GM19193 (cell line): ENCODE results near the gene OSBPL9.

ENCODE experiments used
- POLR2A ChIP-seq: IDR thresholded peaks from 4 replicates; pipeline ENCODE4 v1.6.1; 2011; ENCODE audit not compliant: insufficient read depth, insufficient read length; ENCODE audit errors: extremely low read depth

OSBPL9 gene

DNA sequence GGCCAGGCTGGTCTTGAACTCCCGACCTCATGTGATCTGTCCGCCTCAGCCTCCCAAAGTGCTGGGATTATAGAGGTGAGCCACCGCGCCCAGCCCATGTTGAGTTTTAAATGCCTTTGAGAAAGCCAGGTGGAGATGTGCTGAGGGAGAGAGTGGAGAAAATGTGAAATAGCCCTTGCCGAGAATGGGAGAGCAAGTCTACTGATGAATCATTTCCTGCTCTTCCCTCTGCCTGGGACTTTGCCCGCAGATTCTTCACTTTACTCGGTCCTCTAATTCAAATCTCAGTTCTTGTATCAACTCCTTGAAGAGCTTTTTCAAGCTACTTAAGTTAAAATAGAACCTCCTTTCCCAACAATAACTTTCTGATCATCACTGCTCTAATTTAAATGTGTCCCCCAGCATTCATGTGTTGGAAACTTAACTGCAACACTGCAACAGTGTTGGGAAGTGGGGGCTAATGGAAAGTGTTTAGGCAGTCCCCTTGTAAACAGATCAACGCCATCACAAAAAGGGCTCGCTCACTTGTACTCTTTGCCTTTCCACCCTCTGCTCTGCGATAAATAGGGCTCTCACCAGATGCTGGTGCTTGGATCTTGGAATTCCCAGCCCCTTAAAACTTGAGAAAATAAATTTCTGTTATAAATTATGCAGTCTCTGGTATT lies 27.8 kb downstream of the OSBPL9 start:
- no peak for TF ChIP-seq POLR2A

DNA sequence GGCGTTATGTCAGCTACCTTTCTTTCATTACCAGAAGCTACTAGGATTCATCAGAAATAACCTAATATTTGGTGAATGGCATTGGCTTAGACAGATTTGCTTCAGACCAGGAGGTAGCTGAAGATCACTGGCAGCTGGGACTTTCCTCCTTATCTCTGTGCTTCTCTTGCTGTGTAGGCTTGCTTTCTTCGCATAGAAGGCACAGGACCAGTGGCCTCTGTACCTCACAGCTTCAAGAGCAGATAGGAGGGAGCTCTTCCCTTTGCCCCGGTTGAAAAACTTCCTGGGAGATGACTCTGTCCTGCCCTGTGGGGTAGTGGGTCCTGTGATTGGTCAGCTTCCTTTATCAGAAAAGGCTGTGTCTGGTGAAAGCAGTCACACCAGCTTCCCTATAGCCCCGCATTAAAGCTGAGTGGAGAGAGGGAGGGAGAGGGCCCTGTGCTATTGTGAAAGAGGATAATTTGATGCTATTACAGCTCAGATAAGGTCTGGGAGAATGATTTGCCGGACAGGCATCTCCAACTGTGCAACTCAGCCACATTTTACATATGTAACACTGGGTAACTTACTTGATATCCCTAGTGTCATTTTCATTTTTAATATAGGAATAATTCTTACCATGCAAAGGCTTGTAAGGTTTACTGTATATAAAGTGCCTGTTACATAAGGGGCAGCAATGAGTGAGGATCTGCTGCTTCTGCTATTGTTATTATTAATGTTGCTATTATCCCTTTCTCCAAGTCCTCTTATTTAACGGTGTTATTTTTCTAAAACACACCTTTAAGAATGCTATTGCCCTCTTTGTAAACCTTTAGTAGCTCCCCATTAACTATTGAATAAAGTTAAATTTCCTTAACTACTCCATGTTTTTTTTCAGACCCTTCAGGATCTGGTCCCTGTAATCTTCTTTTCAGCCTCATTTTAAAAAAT lies 31.6 kb downstream of the OSBPL9 start:
- no peak for TF ChIP-seq POLR2A

DNA sequence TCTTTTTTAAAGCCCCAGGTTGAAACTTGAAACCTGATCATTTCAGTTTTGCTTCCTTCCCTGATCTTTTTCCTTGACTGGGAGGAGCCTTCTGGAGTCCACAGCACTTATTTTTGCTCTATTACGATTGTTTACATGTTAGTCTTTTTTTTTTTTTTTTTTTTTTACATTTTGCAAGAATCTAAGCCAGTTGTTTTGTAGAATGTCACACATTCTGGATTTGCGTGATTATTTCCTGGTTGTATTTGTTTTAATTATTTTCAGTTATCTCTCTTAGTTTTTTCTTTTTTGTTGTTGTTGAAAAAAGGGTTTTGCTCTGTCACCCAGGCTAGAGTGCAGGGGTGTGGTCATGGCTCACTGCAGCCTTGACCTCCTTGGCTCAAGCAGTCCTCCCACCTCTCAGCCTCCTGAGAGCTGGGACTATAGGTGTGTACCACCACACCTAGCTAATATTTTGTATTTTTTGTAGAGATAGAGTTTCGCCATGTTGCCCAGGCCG lies 32.8 kb downstream of the OSBPL9 start:
- TF ChIP-seq POLR2A, result no peak

DNA sequence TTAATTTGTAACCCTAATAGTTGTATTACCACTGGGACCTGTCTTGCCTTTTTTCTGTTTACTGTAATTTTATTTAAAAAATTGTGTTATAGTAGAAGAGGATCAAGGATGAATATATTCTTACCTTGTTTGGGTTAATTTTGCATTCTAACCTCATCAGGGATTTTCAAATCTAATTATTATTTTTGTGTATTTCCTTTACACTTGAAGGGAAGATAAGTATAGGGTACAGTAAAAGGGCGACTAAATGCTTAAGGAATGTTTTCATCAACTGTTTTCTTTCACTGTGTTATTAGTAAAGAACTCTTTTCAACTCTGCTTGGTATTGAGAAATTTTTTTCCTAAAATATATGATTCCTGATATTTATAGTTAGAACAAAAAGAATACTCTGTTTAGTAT lies 33.3 kb downstream of the OSBPL9 start:
- TF ChIP-seq POLR2A, result no peak

DNA sequence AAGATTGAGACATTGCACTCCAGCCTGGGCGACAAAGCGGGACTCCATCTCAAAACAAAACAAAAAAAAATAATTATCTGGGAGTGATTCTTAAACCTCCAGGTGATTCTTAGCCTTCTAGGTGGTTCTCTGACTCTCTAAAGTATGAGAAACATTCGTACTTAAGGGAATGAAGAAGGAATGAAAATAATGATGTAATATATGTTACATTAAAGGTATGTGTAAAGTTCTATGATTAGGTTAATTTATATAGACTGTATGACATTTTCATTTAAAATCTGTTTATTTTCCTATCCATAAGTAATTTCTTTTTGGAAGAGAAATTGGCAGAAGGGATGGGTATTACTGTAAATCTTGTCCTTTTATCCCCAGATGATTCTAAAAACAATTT lies 34.7 kb downstream of the OSBPL9 start:
- no peak for TF ChIP-seq POLR2A

DNA sequence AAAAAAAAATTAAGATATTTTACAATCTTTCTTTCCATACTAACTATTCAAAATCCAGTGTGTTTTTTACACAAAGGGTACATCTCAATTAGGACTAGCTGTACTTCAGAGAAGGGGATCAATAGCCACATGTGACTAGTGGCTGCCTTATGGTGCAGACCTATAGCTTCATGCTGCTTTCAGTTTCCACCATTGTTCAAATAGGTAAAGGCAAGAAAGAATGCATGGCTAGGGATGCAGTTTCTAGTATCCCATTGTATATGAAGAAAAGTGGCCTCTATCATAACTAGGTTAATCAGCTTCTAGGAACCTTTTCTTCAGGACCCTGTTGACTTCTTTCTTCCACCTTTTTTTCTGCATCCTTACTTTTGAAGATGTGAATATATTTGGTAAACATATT lies 35.7 kb downstream of the OSBPL9 start:
- TF ChIP-seq POLR2A, result no peak

DNA sequence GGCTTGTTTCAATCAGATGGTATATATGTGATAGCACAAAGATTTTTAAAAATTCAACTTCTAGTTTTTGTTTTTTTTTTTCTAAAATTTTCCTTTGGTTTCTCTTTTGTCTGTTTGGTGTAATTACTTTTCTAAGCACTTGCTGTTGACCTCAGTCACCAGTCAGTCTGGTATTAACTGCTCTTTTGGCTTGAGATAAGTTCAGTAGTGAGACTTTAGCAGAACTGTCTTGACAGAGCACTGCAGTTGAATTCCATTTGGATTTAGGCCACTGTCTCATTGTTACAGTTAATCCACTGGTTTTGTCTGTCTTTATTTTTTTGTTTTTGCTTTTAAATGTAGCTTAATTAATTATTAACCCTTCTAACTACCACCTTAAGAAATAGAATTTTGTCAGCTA lies 36.2 kb downstream of the OSBPL9 start:
- TF ChIP-seq POLR2A, result no peak

DNA sequence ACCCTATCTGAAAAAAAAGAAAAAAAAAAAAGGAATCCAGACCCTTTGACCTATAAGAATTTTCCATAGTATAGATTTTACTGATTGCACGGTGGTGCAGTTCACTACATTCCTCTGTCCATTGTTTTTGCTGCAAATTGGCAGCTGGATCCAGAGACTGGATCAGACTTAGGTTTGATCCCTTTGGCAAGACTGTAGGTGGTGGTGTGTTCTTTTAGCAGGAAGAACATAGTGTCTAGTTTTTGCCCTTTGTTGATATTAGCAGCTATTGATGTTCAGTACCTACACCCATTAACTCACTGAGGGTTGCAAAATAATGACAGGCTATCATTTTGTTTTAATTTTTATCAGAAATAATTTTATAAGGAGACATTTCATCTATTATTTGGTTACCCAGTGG lies 37.1 kb downstream of the OSBPL9 start:
- no peak for TF ChIP-seq POLR2A

DNA sequence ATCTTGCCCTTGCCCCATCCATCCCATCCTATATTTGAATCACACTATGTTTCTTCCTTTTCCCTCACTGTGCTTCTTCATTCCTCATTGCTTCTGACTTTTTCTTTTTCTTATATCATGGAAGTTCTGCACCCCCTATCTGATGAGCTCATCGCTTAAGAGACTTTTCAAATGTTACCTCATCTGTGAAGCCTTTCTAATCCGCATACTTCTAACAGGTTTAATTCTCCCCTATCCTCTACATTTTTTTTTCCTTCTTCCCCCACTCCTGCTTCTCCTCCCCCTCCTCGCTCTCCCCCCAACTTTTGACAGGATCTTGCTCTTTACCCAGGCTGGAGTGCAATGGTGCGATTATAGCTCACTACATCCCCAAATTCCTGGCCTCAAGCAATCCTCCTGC lies 39.5 kb downstream of the OSBPL9 start:
- no peak for TF ChIP-seq POLR2A

DNA sequence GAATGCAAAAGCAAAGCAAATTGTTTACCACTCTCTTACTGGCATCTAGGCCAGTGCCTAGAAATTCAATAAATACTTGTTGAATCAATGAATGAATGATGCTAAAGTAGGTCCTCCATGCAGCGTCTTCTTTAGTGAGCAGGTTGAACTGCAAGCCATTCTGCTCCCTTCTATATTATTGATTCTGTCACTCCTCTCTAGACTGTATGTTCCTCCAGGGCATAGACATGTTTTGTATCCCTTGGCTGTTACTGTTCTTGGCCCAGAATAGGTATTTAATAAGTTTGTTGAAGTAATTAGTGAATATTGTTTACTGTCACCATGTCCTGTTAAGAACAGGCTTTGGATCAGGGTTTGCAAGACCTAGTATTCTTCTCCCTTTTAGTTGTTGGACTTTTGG lies 43.7 kb downstream of the OSBPL9 start:
- no peak for TF ChIP-seq POLR2A

DNA sequence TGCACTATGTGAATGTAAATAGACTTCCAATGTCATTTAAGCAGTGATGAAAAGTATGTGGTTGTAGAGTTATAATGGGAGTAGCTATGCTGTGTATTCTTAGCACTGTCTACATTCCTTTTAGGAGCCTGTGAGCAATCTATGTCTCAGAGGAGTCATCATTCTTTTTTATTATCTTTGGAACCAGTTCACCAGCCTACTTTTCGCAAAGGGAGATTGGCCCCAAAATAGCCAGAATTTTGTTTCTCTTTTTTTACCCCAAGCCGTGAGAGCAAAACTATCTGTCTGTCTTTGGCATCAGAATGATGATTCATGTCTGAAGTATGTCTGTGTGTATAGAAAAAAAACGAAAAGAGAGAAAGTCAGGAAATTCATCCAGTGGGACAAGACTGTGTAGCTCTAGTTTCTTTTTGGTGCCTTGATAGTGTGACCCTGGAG lies 44.2 kb downstream of the OSBPL9 start:
- no peak for TF ChIP-seq POLR2A

DNA sequence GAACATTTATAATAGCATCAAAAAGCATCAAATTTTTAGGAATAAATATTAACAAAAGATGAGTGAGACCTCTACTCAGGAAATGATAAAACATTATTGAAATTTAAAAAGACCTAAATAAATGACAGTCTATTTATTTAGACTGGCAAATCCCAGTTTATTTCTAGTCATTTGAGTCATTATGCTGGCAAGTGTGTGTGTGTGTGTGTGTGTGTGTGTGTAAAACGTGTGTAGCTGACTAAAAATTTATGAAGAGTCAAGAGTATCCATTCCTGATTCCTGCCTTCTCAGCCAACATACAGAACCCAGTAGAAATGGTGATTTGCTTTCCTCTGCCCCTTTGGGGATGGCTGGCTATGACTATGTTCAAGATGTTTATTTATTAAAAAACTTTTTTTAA lies 46.2 kb downstream of the OSBPL9 start:
- no peak for TF ChIP-seq POLR2A

DNA sequence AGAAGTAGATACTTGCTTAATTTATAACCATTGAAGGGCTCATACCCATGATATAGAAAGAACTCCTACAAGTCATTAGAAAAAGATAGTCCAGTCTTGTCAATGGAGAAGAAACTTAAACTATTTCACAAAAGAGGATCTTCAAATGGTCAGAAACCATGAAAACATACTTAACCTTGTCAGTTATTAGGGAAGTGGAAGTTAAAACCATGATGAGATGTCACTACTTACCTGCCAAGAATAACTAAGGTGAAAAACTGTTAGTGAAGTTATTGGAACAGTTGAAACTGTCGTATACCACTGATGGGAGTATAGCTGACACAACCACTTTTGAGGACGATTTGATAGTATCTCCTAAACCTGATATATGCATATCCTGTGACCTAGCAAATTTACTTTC lies 46.8 kb downstream of the OSBPL9 start:
- TF ChIP-seq POLR2A, result no peak

DNA sequence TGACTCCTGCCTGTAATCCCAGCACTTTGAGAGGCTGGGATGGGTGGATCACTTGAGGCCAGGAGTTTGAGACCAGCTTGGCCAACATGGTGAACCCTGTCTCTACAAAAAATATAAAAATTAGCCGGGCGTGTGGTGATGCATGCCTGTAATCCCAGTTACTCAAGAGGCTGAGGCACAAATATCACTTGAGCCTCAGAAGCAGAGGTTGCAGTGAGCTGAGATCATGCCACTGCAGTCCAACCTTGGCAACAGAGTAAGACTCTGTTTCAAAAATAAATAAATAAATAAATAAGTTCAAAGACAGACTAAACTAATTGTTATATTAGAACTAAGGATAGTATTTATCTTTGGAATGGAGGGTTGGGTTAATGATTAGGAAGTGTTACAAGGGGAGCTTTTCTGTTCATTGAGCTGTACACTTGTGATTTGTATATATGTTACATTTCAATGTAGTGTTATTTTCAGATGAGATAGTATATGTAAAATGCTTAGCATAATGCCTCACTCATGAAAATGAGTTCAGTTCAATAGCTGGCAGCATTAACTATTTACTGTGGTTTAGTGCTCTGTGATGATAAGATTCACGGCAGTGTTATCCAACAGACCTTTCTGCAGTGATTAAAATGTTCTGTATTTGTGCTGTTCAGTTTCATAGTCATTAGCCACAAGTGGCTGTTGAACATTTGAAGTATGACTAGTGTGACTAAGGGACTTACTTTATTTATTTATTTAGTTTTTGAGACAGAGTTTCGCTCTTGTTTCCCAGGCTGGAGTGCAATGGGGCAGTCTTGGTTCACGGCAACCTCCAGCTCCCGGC lies 47.7 kb downstream of the OSBPL9 start:
- TF ChIP-seq POLR2A, result no peak

DNA sequence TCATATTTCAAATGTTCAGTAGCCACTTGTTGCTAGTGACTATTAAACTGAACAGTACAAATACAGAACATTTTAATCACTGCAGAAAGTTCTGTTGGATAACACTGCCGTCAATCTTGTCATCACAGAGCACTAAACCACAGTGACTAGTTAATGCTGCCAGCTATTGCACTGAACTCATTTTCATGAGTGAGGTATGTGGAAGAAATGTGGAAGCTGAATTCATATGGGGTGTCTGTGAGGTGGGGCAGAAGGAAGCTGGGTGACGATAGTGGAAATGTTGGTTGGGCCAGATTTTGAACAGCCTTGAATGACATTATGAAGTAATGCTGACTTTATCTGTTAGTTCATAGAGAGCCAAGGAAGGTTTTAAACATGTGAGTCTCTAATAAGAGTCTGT lies 49.6 kb downstream of the OSBPL9 start:
- TF ChIP-seq POLR2A, result no peak

DNA sequence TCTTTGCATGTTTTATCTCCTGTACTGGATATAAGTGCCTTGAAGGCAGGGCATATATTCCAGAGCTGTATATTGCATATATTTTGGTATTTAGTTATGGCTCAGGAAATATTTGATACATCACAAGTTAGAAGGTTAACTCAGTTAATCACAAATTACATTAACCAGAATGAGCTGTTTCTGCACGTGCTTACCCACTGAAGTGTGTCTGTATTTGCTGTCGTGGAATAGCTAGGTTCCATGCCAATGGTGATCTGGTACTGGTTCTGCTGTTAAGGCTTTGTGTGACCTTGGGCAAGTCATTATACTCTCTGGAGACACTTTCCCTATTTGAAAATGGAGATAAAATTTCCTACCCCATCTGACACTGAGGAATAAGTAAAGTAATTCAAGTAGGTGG lies 50.7 kb downstream of the OSBPL9 start:
- TF ChIP-seq POLR2A, result no peak

DNA sequence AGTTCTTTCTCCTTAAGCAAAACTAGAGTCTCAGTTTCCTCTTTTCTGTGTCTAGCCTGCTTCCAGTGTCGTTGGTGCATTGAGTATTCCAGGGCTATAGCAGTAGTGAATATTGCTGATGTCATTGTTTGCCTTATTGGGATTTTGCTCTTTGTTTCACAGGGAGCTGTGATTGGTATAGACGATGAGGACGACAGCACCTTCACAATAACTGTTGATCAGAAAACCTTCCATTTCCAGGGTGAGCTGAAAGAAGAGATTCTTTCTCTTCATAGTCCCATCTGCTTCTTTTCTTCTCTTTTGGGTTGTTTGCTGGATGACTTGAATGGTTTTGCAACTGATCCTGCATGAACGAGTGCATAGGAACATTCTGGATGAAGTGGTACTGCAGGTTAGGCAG lies 52.4 kb downstream of the OSBPL9 start:
- no peak for TF ChIP-seq POLR2A
